Ramos (cell line): ENCODE results near the gene VPS33B.

Source experiments
- in situ Hi-C: fragments of 300-500 bp; cut with MboI; formaldehyde crosslinking; loops from one replicate; pipeline ENCODE4 v1.14.3; 2022; ENCODE audit warnings: low sequenced_read_pairs; ENCODE audit not compliant: unreplicated experiment

The VPS33B gene

DNA sequence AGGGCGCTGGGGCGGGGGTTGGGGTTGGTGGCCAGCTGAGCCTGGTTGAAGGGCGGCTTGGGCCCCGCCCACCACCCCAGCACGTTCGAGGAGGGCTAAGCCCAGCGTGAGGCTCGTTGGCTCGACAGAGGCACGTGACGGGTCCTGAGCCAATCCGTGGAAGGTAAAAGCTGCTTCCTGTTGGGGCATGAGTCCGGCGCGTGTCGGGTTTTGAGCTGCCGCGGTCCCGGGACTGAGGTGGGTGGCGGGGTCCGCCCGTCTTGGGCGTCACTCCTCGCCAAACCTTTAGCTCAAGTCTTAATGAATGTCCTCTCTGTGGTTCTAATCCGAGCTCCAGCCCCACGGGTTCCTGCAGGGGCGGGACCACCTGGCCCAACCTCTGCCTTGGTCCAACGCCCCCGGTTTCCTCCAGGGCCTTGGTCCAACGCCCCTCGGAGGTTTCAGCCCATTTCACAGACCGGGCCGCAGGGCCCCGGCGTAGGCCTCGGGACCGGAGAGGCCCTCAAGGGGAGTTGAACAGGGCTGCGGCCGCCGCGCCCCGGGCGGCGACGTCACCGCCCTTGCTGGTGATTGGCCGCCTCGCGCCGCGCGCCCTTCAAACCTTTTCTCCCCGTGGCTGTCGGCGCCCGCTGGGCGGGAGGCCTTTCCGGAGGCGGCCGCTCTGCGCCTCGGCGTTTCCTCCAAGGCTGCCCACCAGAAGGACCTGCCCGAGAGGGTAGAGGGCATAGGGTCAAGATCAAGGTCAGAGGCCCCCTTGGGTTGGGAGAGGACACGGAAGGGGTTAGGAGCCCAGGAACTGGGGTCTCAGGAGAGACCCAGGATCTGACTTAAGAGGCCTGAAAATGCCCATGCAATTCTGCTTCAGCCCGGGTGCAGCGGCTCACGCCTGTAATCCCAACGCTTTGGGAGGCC lies 67.4 kb downstream of the VPS33B start, which contains the start of gene RCCD1:
RCCD1 (plus strand) TSS at position 173 of the 912 bp plus-strand sequence. CDS start 1,851 bp downstream, outside the sequence.
- in situ Hi-C loops: no loop called here

DNA sequence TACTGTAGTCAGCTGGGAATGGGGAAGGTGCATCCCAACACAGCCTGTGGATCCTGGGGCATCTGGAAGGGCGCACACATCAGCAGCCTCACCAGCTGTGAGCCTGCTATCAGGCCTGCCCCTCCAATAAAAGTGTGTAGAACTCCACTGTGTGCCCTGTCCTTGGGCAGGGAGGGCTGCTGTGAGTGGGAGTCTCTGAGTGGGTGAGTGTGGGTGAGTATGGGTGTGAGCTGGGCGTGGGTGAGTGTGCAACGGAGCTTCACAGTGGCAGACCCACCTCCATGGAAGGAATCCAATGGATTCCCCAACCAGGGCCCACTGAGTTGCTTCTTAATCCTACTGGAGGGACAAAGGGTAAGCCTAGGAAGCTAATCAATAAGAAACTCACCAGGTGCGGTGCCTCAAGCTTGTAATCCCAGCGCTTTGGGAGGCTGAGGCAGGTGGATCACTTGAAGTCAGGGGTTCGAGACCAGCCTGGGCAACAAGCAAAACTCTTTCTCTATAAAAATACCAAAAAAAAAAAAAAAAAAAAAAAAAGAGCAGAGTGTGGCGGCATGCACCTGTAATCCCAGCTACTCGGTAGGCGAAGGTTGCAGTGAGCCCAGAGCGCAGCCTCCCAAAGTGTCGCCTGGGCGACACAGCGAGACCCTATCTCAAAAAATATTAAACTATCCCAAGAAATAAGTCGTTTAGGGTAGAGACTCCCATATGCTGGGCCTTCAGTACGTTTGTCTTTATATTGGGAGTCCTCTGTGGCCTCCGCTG lies 68.3 kb downstream of the VPS33B start:
- in situ Hi-C loops: no loop called here

DNA sequence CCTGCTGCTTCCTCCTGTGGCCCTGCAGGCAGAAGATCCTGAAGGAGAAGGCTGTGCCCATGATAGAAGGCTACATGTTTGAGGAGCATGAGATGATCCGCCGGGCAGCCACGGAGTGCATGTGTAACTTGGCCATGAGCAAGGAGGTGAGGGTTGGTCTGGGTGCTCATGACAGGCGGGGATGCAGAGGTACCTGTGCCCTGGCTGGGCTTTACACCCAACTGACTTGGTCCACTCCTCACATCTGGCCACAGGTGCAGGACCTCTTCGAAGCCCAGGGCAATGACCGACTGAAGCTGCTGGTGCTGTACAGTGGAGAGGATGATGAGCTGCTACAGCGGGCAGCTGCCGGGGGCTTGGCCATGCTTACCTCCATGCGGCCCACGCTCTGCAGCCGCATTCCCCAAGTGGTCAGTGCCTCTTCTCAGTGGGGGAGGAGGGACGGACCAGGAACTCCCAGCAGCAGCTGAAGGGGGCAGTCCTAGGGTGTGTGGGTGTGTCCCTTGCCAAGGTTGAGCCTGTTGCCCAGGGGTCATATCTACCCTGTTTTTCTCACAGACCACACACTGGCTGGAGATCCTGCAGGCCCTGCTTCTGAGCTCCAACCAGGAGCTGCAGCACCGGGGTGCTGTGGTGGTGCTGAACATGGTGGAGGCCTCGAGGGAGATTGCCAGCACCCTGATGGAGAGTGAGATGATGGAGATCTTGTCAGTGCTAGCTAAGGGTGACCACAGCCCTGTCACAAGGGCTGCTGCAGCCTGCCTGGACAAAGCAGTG lies 69.3 kb downstream of the VPS33B start:
- in situ Hi-C loops: no loop called here

DNA sequence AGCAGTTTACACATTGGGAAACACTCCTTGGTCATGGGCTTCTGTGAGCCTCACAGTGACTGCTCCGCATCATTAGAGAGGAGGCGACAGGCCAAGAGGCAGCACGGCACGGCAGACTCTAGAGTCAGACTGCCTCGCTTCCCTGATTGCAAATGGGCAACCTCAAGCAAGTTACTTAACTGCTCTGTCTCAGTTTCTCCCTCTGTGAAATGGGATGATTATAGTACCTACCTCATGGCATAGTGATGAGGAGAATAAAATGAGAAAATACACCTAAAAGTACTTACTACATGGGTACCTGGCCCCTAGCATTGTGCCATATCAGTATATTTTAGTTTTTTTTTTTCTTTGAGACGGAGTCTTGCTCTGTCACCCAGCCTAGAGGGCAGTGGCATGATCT lies 71.7 kb downstream of the VPS33B start:
- in situ Hi-C loops: no loop called here

DNA sequence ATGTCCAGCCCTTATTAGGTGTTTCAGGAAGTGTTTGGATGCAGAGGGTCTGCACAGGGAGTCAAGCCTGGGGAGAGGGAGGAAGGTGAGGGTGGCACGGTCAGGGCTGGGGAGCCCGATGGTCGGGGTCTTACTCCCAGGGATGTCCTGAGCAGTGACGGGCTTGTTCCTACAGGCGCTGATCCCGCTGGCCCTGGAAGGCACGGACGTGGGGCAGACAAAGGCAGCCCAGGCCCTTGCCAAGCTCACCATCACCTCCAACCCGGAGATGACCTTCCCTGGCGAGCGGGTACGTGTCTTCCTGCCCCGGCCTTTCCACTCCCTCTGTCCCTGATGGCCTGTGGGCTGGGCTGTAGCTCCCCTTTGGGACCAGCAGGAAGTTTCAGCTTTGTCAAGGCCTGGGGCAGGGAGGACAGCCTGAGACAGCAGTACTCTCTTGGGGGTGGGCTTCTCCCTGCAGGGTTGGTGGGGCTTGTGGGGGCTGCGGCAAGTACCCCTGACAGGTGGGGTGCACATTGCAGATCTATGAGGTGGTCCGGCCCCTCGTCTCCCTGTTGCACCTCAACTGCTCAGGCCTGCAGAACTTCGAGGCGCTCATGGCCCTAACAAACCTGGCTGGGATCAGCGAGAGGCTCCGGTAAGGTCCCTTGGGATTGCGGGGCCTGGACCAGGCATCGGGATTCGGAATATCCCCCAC lies 72.3 kb downstream of the VPS33B start:
- in situ Hi-C loops: no loop called here
